Mucosa of descending colon (tissue), 3 donors: ENCODE data around the gene CPM. TPM values are rescaled to one million over a fixed set of nuclear protein-coding genes. Genes with fewer than 3 reads are reported as not detected.

Experiments used
- ATAC-seq: fragments of 200-7000 bp; cut with Tn5 transposase; one replicate; pipeline ENCODE4 v1.9.1; 2020; ENCODE audit warnings: mild to moderate bottlenecking, moderate library complexity
- DNase-seq, 3 donors: peaks; one replicate each; pipeline ENCODE4 v3.0.0-alpha.2; 2020
- H3K36me3 ChIP-seq: fragments of 200-600 bp; one replicate; pipeline ENCODE4 v1.8.0; 2021; ENCODE audit warnings: low read depth, mild to moderate bottlenecking
- H3K4me1 ChIP-seq: fragments of 200-600 bp; one replicate; pipeline ENCODE4 v1.8.0; 2021; ENCODE audit warnings: low read depth, mild to moderate bottlenecking
- H3K4me3 ChIP-seq: fragments of 200-600 bp; one replicate; pipeline ENCODE4 v1.8.0; 2021; ENCODE audit warnings: mild to moderate bottlenecking
- H3K9me3 ChIP-seq: fragments of 200-600 bp; one replicate; pipeline ENCODE4 v1.8.0; 2021; ENCODE audit warnings: mild to moderate bottlenecking
- CTCF ChIP-seq: fragments of 200-600 bp; IDR thresholded peaks from one replicate; pipeline ENCODE4 v1.8.0; 2022; ENCODE audit warnings: antibody characterized with exemption, mild to moderate bottlenecking
- intact Hi-C, 2 donors: fragments of 100-400 bp; cut with DNase I in 1 of 2; cut with micrococcal nuclease in 1 of 2; formaldehyde crosslinking; loops; one replicate each; pipeline versions ENCODE4 v1.11.0 to v1.11.1; 2022; cut with DNase I, micrococcal nuclease
- total RNA-seq, 3 donors: library from RNA; stranded (reverse); fragmentation: NEBNext Ultra II Directional in 2 of 3; extraction: Animal tissue kit (Norgen Biotek cat#: 25700) in 2 of 3; gene quantifications; one replicate each; pipeline versions ENCODE4 v1.2.1 to v1.2.4, GENCODE V29; 2021 to 2023
- donor health status: DM: no; HTN: no; CAD: no; lungs with moderate emphysema.
- donor health status: DM: no; HTN: no; CAD: no.
- donor health status: DM: no; HTN: yes; CAD: no.

The CPM gene
- total RNA-seq, 3 donors from 2014 or later = 40.1 to 130 (median 111) TPM

- no peak for TF ChIP-seq CTCF
- no peaks in the 10 kb centered on the region for H3K9me3 ChIP-seq
- H3K36me3 ChIP-seq = no peaks in the 10 kb centered on the region
- ATAC-seq (no peak), DNase-seq (no peak)
- no peaks in the 10 kb centered on the region for H3K4me1 ChIP-seq
- H3K4me3 ChIP-seq = no peak overlapping the region
- intact Hi-C loops = no loop called here
Observed at GRCh38 chr12:68863109-68863770, 69.7 kb downstream of the CPM start.

GRCh38 chr12:68861890-68862289 is 71.1 kb downstream of the CPM start:
- intact Hi-C loops = no loop called here
- TF ChIP-seq CTCF = no peak
- no peaks in the 10 kb centered on the region for H3K4me1 ChIP-seq

GRCh38 chr12:68856510-68856909 is 76.5 kb downstream of the CPM start:
- TF ChIP-seq CTCF = no peak
- no peak overlapping the region for H3K4me3 ChIP-seq
- intact Hi-C loops = no loop called here
- no peaks in the 10 kb centered on the region for H3K4me1 ChIP-seq
- H3K36me3 ChIP-seq = no peaks in the 10 kb centered on the region
- H3K9me3 ChIP-seq = no peaks in the 10 kb centered on the region
- no peak for ATAC-seq
- DNase-seq = no peak

More at GRCh38 chr12:68861890-68862289, 71.1 kb downstream of the CPM start:
- no peaks in the 10 kb centered on the region for H3K36me3 ChIP-seq
- ATAC-seq (no peak), DNase-seq (no peak)
- H3K4me3 ChIP-seq = no peak overlapping the region
- H3K9me3 ChIP-seq = no peaks in the 10 kb centered on the region

GRCh38 chr12:68855771-68856170 is 77.2 kb downstream of the CPM start:
- intact Hi-C loops = no loop called here
- ATAC-seq (no peak), DNase-seq (no peak)
- no peak for TF ChIP-seq CTCF
- Histone ChIP-seq H3K4me3 (no peak overlapping the region), H3K36me3 (no peaks in the 10 kb centered on the region), H3K4me1 (no peaks in the 10 kb centered on the region), H3K9me3 (no peaks in the 10 kb centered on the region)

- Histone ChIP-seq H3K4me3 (no peak overlapping the region), H3K36me3 (no peaks in the 10 kb centered on the region), H3K9me3 (no peaks in the 10 kb centered on the region), H3K4me1 (no peaks in the 10 kb centered on the region)
- no peak for TF ChIP-seq CTCF
- DNase-seq = no peak
- ATAC-seq = no peak
- intact Hi-C loops = no loop called here
Observed at GRCh38 chr12:68855111-68855510, 77.9 kb downstream of the CPM start.

- no peak for TF ChIP-seq CTCF
- no peak overlapping the region for H3K4me3 ChIP-seq
- DNase-seq (no peak), ATAC-seq (no peak)
- H3K9me3 ChIP-seq = no peaks in the 10 kb centered on the region
- no peaks in the 10 kb centered on the region for H3K36me3 ChIP-seq
- intact Hi-C loops = no loop called here
- no peaks in the 10 kb centered on the region for H3K4me1 ChIP-seq
Observed at GRCh38 chr12:68854554-68854953, 78.4 kb downstream of the CPM start.
